Measurements from ENCODE around the gene CLEC4M.
"Not testable (repeated sequence)": the region's sequence is repeated elsewhere in the genome, so short reads cannot be mapped to it uniquely, and the experiment has no call there.

Gene CLEC4M

GRCh38 chr19:7778081-7778480, 15.0 kb downstream of the CLEC4M start:
- DNase-seq = no peak

DNA sequence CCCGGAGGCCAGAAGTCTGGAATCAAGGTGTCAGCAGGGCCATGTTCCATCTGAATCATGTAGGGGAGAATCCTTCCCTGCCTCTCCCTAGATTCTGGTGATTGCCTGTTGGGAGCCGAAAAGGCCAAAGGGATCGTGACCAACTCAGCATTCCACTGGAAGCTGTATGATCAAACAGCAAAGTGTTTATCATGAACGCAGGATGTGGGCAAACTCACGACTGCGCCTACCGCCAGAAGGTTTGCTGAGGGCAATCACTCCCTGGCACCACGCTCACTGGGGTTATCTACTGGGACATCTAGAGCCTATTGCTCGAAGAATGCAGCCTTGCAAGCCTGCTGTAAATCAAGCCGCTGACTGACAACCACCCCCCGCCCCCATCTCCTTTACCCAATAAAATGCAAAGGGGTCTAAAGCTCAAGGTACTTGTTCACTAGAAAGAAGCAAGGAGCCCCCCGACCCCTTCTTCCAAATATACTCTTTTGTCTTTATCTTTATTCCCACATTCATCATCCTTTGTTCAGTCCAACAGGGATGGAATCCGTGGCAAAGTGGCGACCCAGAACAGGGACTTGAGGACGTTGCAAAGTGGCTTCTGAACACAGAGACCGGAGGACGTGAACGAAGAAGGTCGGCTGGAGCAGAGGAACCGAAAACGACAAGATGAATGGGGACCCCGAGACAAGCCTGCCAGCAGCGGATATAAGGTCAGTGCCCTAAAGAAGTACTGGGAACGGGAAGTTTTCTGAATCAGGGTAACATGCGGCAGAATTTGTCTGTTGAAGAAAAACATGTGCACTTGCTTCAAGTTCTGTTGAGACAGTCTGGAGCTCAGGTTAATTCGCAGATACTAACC, 16.8 kb downstream of the CLEC4M start:
- no peak for DNase-seq

GRCh38 chr19:7781157-7781556, 18.1 kb downstream of the CLEC4M start:
- DNase-seq = no peak

DNA sequence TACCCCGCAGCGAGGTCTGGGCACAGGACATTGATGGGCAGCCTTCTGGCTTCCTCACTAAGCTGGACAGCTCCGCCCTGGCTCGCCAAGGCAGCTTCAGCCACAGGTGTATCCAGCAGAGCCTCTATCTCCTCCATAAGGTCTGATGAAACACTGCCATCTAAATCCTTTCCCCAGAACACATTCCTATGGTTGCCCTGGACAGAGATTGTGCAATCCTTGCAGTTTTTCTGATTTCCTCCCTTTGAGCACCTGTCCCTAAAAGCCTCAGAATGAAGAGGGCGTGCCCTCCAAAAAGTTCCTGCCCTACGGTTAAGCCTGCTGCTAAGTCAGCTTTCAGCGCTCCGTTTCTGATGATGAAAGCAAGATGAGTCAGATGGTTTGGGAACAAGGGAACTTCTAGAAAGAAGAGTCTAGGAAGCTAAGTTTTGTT, 21.0 kb downstream of the CLEC4M start:
- no peak for DNase-seq

DNA sequence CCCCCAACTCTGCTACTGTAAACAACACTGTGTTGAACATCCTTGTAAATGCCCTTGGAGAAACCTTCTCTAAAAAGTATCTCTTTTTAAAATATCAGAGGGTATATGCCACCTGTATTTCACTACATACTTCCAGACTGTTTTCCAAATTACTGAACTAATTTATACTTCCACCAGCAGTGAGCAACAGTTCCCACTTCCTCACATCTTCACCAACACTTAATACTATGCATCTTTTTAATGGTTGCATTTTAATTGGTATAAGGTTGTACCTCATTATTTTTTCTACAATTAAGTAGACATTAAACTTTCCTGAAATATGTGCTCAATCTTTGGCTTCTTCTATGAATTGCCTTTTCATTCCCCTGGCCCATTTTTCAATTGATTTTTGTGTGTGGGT, 21.8 kb downstream of the CLEC4M start:
- DNase-seq = no peak

GRCh38 chr19:7787141-7787540, 24.1 kb downstream of the CLEC4M start:
- no peak for DNase-seq

DNA sequence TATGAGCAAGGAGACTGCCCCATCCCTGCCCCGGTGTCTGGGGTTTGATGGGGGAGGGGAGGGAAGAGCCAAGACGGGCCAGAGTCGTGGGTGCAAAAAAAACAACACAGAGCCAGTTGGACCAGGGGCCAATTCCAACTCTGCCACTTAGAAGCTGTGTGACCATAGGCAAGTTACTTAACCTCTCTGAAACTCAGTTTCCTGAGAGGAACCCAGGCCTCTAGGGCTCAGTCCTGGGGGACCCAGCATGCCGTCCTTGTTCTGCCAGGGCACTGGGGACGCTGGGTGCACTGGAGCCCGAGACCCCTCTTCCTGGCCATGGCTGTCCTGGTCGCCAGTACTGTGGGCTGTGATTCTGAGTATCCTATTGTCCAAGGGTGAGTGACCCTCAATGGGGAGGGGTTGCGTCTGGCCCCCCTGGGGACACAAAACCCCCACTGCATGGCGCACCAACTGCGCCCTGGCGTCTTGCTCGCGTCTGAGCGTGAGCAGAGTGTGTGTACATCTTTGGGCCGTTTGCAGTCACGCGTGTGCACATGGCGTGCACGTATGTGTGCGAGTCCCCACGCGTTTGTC, 24.6 kb downstream of the CLEC4M start:
- no peak for DNase-seq

- no peak for DNase-seq
Measured at GRCh38 chr19:7788178-7788932, 25.3 kb downstream of the CLEC4M start.

DNA sequence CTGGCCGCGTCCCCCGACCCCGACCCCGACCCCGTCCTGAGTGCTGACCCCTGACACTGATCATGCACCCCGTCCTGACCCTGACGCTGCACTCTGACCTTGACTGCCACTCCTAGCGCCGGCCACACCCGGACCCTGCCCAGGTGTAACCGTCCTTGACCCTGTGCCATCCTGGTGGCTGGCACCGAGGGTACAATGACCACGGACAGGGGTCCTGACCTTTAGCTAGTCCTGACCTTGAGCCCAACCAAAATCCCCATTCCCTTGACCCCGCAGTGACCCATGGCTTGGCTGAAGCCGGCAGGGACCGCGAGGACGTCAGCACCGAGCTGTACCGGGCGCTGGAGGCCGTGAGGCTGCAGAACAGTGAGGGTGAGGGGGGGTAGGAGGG, 25.9 kb downstream of the CLEC4M start:
- DNase-seq = no peak

DNA sequence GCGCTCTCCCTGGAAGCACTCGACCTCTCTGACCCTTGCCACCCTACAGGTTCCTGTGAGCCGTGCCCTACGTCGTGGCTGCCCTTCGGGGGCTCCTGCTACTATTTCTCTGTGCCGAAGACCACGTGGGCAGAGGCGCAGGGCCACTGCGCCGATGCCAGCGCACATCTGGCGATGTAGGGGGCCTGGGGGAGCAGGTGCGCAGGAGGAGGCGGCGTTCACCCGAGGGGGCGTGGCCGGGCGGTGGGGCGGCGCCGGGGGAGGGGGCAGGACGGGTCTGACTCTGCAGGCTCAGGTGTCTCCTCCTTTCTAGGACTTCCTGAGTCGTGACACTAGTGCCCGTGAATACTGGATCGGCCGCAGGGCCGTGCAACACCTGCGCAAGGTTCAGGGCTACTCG, 26.4 kb downstream of the CLEC4M start:
- peak; percentile 46 for DNase-seq

DNA sequence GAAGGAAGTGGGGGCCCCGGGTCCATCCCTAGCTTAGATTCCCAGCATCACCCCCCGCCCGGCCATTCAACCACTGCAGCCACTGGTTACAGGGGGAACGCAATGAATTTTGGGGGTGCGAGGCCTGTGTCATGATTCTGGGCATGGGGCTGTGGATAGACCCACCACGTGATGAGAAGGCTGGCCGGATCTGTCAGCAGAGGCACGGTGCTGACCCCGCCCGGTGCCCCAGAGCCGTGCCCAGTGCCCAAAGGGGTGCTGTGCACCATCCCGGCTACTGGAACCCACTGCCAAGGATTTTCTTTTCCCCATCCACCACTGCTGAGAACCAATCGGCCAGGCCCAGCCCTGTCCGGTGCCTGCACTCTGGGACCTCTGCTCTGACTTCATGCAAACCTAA, 27.4 kb downstream of the CLEC4M start:
- DNase-seq = no peak

DNA sequence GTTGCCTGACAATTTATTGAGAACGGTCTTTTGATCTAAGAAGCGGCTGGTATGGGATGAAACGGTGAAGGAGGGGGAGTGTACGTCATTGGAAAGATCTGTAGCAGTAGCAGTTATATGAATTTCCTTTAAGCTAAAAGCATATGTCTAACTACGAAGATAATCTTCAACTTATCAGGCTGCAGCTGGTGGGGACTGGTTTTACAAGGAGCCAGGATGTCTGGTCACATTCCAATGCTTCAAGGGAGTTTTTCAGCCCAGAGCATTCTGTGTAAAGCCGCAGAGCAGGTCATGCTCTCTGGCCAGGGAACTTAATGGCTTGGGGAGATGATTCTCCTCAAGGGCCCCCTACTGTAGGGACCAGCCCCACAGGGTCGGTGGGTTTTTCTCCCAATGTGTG, 29.2 kb downstream of the CLEC4M start:
- no peak for DNase-seq

DNA sequence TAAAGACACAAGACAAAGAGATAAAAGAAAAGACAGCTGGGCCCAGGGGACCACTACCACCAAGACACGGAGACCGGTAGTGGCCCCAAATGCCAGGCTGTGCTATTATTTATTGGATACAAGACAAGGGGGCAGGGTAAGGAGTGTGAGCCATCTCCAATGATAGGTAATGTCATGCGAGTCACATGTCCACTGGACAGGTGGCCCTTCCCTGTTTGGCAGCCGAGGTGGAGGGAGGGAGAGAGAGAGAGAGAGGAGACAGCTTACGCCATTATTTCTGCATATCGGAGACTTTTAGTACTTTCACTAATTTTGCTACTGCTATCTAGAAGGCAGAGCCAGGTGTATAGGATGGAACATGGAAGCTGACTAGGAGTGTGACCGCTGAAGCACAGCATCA, 29.7 kb downstream of the CLEC4M start:
- not testable (repeated sequence) for DNase-seq

GRCh38 chr19:7793493-7793892, 30.4 kb downstream of the CLEC4M start:
- DNase-seq = no peak

DNA sequence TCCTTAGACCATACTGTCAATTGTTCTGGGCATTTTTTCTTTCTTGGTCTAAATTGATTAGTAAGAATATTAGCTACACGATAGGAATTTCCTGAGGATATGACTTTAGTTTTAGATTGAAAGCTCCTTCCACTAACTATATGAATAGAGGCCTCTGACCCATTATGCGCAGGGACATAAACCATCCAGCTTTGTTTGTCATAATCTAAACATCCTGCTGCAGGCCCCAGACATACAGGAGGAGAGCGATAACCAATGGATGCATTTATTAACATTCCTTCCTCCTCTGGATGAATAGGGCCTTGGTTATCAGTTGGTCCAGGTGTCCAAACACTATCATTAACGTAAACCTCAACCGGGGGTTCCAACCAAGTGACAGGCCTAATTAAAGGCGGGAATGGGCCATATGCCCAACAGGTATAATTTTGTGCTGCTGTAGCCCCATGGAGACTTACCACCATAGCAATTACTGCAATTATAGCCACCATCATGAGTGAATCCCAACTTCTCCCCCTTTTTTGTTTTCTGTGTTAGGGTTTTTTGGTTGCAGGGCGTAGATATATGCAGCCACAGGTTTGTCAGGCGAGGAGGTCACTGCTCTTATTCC, 32.6 kb downstream of the CLEC4M start:
- no peak for DNase-seq

DNA sequence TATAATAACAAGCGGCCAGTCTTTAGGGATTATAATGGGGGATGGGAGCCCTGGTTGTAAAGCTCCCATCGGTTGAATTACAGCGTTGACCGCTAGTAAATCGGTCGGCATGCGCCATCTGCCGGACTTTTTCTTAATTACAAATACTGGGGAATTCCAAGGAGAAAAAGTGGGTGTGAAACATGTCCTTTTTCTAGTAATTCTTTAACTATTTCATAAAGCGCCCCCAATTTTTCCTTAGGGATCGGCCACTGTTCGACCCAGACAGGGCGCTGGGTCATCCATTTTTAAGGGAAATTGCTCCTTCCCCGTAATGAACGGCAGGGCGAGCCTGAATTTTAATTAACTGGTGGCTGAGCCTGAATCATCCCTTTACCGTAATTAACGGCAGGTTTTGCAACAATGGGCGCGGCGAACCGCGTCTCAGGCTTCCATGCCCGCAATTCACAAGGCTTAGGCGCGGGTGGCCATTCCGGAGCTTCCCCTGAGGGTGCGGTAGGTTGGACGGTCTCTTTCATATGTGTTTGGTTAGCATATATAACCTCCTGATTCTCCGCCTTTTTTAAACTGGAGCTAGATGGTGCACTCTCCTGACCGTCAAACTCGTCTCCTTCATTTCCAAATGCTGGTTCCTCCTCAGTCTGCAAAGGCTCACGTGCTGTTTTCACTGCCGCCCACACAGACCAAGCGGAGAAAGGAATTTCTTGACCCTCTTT, 36.8 kb downstream of the CLEC4M start:
- peak; percentile 77 for DNase-seq

- DNase-seq = no peak
Measured at GRCh38 chr19:7801020-7801570, 38.1 kb downstream of the CLEC4M start.

GRCh38 chr19:7806234-7806633, 43.2 kb downstream of the CLEC4M start:
- no peak for DNase-seq

DNA sequence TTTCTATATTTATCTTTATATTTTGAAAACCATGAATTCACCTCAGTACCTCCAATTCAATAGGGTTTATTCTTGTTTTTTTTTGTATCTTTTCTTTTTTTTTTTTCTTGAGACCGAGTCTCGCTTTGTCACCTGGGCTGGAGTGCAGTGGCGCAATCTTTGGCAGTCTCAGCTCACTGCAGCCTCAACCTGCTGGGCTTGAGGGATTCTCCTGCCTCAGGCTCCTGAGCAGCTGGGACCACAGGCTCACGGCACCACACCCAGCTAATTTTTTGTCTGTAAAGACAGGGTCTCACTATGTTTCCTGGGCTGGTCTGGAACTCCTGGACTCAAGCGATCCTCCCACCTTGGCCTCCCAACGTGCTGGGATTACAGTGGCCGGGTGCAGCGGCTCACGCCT, 43.8 kb downstream of the CLEC4M start:
- DNase-seq = no peak

DNA sequence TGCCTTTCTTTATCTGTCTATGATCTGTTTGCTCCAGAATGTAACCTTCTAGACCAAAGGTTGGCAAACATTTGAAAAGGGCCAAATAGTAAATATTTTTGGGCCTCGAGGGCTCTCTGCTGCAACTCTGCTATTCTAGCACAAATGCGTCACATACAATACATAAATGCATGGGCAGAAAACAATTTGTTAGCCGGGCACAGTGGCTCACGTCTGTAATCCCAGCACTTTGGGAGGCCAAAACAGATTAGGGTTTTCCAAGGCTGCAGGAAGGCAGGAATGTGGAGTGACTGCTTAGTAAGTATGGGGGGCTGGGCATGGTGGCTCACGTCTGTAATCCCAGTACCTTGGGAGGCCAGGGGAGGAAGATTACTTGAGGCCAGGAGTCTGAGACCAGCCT, 45.1 kb downstream of the CLEC4M start:
- DNase-seq = no peak

GRCh38 chr19:7811989-7812388, 48.9 kb downstream of the CLEC4M start:
- DNase-seq = no peak

- DNase-seq = no peak
Measured at GRCh38 chr19:7815325-7815724, 52.3 kb downstream of the CLEC4M start.

- not testable (repeated sequence) for DNase-seq
Measured at GRCh38 chr19:7816040-7816439, 53.0 kb downstream of the CLEC4M start.

All from CD4-positive, alpha-beta T cell treated with Interleukin-21 for 1 hour (primary cell).